Lower lobe of right lung (tissue), 2 donors: ENCODE measurements around the gene RPS25. TPM values are rescaled to one million over a fixed set of nuclear protein-coding genes. Genes with fewer than 3 reads are reported as not detected.

ENCODE experiments used
- ATAC-seq, 2 donors: fragments of 200-7000 bp; cut with Tn5 transposase; one replicate each; pipeline ENCODE4 v1.9.1; 2020 to 2022; ENCODE audit warnings: mild to moderate bottlenecking in 2 of 2, moderate library complexity in 2 of 2
- DNase-seq: peaks from one replicate; pipeline ENCODE4 v3.0.0-alpha.2; 2020
- H3K27ac ChIP-seq: fragments of 200-600 bp; one replicate; pipeline ENCODE4 v1.8.0; 2022
- H3K27me3 ChIP-seq: fragments of 200-600 bp; one replicate; pipeline ENCODE4 v1.8.0; 2022; ENCODE audit warnings: low read depth
- H3K36me3 ChIP-seq: fragments of 200-600 bp; one replicate; pipeline ENCODE4 v1.8.0; 2022; ENCODE audit warnings: mild to moderate bottlenecking
- H3K4me1 ChIP-seq: fragments of 200-600 bp; one replicate; pipeline ENCODE4 v1.8.0; 2022
- H3K4me3 ChIP-seq: fragments of 200-600 bp; one replicate; pipeline ENCODE4 v1.8.0; 2022; ENCODE audit warnings: mild to moderate bottlenecking
- H3K9me3 ChIP-seq: fragments of 200-600 bp; one replicate; pipeline ENCODE4 v1.8.0; 2022
- intact Hi-C: fragments of 100-400 bp; cut with DNase I; formaldehyde crosslinking; loops from one replicate; pipeline ENCODE4 v1.11.0; 2022
- total RNA-seq: library from RNA; stranded (reverse); fragmentation: NEBNext Ultra II Directional; extraction: Animal tissue kit (Norgen Biotek cat#: 25700); gene quantifications from one replicate; pipeline ENCODE4 v1.2.1, GENCODE V29; 2021
- TF ChIP-seq, protein P1 (sequence below): fragments of 200-600 bp; IDR thresholded peaks from one replicate; pipeline ENCODE4 v1.8.0; 2022; ENCODE audit warnings: antibody characterized with exemption, mild to moderate bottlenecking
- donor health status: DM: no; HTN: yes; CAD: no; lungs with severe emphysema.

RPS25 gene
- total RNA-seq, 1 donor from 2014 or later: 878 TPM

GRCh38 chr11:119051440-119052162 is 33.5 kb upstream of the RPS25 start:
- no peaks in the 10 kb centered on the region for H3K27me3 ChIP-seq
- no peaks in the 10 kb centered on the region for H3K9me3 ChIP-seq
- intact Hi-C loops: no loop called here
- TF ChIP-seq, protein P1, sequence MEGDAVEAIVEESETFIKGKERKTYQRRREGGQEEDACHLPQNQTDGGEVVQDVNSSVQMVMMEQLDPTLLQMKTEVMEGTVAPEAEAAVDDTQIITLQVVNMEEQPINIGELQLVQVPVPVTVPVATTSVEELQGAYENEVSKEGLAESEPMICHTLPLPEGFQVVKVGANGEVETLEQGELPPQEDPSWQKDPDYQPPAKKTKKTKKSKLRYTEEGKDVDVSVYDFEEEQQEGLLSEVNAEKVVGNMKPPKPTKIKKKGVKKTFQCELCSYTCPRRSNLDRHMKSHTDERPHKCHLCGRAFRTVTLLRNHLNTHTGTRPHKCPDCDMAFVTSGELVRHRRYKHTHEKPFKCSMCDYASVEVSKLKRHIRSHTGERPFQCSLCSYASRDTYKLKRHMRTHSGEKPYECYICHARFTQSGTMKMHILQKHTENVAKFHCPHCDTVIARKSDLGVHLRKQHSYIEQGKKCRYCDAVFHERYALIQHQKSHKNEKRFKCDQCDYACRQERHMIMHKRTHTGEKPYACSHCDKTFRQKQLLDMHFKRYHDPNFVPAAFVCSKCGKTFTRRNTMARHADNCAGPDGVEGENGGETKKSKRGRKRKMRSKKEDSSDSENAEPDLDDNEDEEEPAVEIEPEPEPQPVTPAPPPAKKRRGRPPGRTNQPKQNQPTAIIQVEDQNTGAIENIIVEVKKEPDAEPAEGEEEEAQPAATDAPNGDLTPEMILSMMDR: no peak
- no peak overlapping the region for H3K27ac ChIP-seq
- no peak overlapping the region for H3K4me3 ChIP-seq
- no peak for ATAC-seq
- peaks cover 15% of the 10 kb centered on the region for H3K4me1 ChIP-seq
- H3K36me3 ChIP-seq: peaks cover 89% of the 10 kb centered on the region
- no peak for DNase-seq

DNA sequence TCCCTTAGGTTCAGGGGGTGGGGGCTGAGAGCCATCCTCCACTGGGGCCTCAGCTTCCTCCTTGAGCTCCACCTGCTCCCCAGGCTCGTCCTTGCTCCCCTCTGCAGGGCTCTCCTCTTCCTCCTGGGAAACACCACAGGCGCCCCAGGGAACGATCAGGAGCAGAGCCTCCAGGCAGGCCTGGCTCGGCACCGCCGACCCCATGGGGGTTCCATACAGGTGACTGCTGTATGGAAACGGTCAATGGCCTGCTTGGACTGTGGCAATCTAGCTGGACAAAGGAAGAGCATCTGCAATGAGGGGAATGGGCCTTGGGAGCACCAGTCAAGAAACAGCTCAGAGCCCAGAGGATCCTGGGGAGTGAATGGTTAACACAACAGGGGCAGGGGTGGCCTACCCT is 30.9 kb upstream of the RPS25 start:
- H3K9me3 ChIP-seq: no peaks in the 10 kb centered on the region
- intact Hi-C loops: no loop called here
- H3K4me1 ChIP-seq: no peaks in the 10 kb centered on the region
- TF ChIP-seq, protein P1: no peak
- H3K36me3 ChIP-seq: peaks cover 98% of the 10 kb centered on the region
- no peak for ATAC-seq
- no peak overlapping the region for H3K27ac ChIP-seq
- DNase-seq: no peak
- no peak overlapping the region for H3K4me3 ChIP-seq
- H3K27me3 ChIP-seq: no peaks in the 10 kb centered on the region

DNA sequence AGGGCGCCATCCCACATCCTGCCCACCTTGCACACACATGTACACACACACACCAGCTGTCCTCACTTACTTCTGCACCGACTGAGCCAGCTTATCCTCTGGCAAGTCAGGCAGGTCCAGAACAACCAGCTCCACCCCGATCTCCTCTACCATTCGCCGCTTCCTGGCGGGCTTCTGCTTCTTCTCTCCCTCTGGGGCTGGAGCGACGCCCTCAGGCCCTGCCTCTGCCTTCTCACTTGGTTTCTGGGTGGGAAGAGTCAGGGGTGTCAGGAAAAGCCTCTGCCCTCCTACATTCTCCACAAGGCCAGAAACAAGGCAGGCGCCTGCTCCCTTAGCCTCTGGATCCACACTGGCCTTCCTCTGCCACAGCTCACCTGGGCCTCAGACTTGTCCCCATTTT is 30.5 kb upstream of the RPS25 start:
- H3K27ac ChIP-seq: no peak overlapping the region
- TF ChIP-seq, protein P1: no peak
- peaks cover 94% of the 10 kb centered on the region for H3K36me3 ChIP-seq
- DNase-seq: no peak
- H3K4me3 ChIP-seq: no peak overlapping the region
- H3K9me3 ChIP-seq: no peaks in the 10 kb centered on the region
- H3K4me1 ChIP-seq: no peaks in the 10 kb centered on the region
- H3K27me3 ChIP-seq: no peaks in the 10 kb centered on the region
- no peak for ATAC-seq
- intact Hi-C loops: no loop called here

DNA sequence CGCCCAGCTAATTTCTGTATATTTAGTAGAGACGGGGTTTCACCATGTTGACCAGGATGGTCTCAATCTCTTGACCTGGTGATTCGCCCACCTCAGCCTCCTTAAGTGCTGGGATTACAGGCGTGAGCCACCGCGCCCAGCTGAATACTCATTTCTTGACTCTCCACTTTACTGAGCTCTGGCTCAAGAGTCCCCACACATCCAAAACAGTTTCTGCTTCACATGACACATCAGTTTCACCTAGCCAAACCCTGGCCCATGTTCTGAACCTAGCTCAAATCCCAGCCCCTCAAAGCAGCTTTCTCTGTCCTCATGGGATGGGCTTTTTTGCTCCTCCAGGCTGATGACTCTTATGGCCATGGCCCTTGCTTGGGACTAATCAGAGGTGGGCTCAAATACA is 29.1 kb upstream of the RPS25 start:
- peaks cover 80% of the 10 kb centered on the region for H3K36me3 ChIP-seq
- DNase-seq (no peak), ATAC-seq (no peak)
- H3K4me3 ChIP-seq: no peak overlapping the region
- H3K4me1 ChIP-seq: no peaks in the 10 kb centered on the region
- intact Hi-C loops: no loop called here
- TF ChIP-seq, protein P1: no peak
- no peaks in the 10 kb centered on the region for H3K9me3 ChIP-seq
- H3K27ac ChIP-seq: no peak overlapping the region
- H3K27me3 ChIP-seq: no peaks in the 10 kb centered on the region

DNA sequence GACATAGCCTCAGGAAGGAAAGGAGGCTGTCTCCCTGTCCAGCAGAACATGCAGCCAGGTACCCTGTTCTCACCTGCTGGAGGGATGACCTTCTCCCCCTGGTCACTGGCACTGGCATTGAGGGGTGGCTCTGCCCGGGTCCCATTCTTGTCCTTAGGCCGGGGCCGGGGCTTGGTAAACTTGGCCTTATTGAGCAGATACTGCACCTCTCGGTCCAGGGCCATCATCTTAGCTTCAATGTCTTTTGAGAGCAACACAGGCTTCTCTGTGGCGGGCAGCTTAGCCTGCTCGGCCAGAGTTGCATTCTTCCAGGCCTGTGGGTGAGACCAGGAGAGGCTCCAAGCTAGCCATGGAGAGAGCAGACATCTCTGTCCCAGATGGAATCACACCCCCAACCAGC is 28.3 kb upstream of the RPS25 start:
- H3K27ac ChIP-seq: no peak overlapping the region
- intact Hi-C loops: no loop called here
- DNase-seq (no peak), ATAC-seq (no peak)
- H3K4me1 ChIP-seq: no peaks in the 10 kb centered on the region
- TF ChIP-seq, protein P1: no peak
- H3K36me3 ChIP-seq: peaks cover 72% of the 10 kb centered on the region
- no peaks in the 10 kb centered on the region for H3K9me3 ChIP-seq
- no peak overlapping the region for H3K4me3 ChIP-seq
- no peaks in the 10 kb centered on the region for H3K27me3 ChIP-seq
